Keratinocyte (primary cell): ENCODE results near the gene C1R. TPM values are rescaled to one million over a fixed set of nuclear protein-coding genes. Genes with fewer than 3 reads are reported as not detected.

Experiments used
- DNase-seq: peaks from one replicate; pipeline ENCODE4 v3.0.0-alpha.2; 2011; ENCODE audit warnings: low read depth, missing footprints, low spot score
- FAIRE-seq: peaks from 2 replicates; lab custom pipeline; 2011; peaks lifted over from hg19 to GRCh38; lab: Jason Lieb, UNC
- H2AFZ ChIP-seq: 2 replicates; pipeline ENCODE4 v1.6.0; 2012; ENCODE audit warnings: low read length, control low read depth, inconsistent platforms; ENCODE audit not compliant: control insufficient read depth
- H3K27ac ChIP-seq: 2 replicates; pipeline ENCODE4 v1.5.1; 2011; ENCODE audit warnings: low read length; ENCODE audit not compliant: control insufficient read depth, insufficient read depth
- H3K27me3 ChIP-seq: 3 replicates; pipeline ENCODE4 v1.6.0; 2011; ENCODE audit warnings: low read length; ENCODE audit not compliant: control insufficient read depth, insufficient read depth; ENCODE audit errors: extremely low read depth
- H3K36me3 ChIP-seq, 2 experiments: 2 replicates in 1 of 2; 3 replicates in 1 of 2; pipeline ENCODE4 v1.5.1; 2011; ENCODE audit warnings: low read length in 2 of 2, mild to moderate bottlenecking in 1 of 2; ENCODE audit not compliant: control insufficient read depth in 2 of 2, insufficient read depth in 2 of 2; ENCODE audit errors: extremely low read depth in 1 of 2
- H3K4me1 ChIP-seq: 3 replicates; pipeline ENCODE4 v1.5.1; 2011; ENCODE audit warnings: low read length; ENCODE audit not compliant: control insufficient read depth, insufficient read depth; ENCODE audit errors: extremely low read depth
- H3K4me2 ChIP-seq: 3 replicates; pipeline ENCODE4 v1.6.0; 2011; ENCODE audit warnings: low read depth, low read length; ENCODE audit not compliant: control insufficient read depth, insufficient read depth; ENCODE audit errors: extremely low read depth
- H3K4me3 ChIP-seq, 3 experiments: fragments of 200-600 bp in 1 of 3; sonication (generic) in 1 of 3; 2 replicates in 2 of 3; 3 replicates in 1 of 3; pipeline ENCODE4 v1.5.1; 2011 to 2016; ENCODE audit warnings: low read length in 3 of 3, mild to moderate bottlenecking in 3 of 3, control low read depth in 2 of 3, inconsistent platforms in 1 of 3, low read depth in 1 of 3, mixed read lengths in 1 of 3, mixed run types in 1 of 3, moderate library complexity in 1 of 3; ENCODE audit not compliant: control insufficient read depth in 2 of 3, insufficient read depth in 2 of 3; ENCODE audit errors: extremely low read depth in 1 of 3
- H3K79me2 ChIP-seq: 2 replicates; pipeline ENCODE4 v1.6.0; 2012; ENCODE audit warnings: low read length; ENCODE audit not compliant: control insufficient read depth, insufficient read depth
- H3K9ac ChIP-seq: 3 replicates; pipeline ENCODE4 v1.6.0; 2011; ENCODE audit warnings: low read length; ENCODE audit not compliant: control insufficient read depth, insufficient read depth; ENCODE audit errors: extremely low read depth
- H3K9me1 ChIP-seq: 3 replicates; pipeline ENCODE4 v1.6.0; 2011; ENCODE audit warnings: low read length; ENCODE audit not compliant: control insufficient read depth, insufficient read depth; ENCODE audit errors: extremely low read depth
- H3K9me3 ChIP-seq: 2 replicates; pipeline ENCODE4 v1.5.1; 2012; ENCODE audit warnings: low read depth, low read length; ENCODE audit not compliant: control insufficient read depth
- H4K20me1 ChIP-seq: 3 replicates; pipeline ENCODE4 v1.6.0; 2011; ENCODE audit warnings: low read length; ENCODE audit not compliant: control insufficient read depth, insufficient read depth; ENCODE audit errors: extremely low read depth
- CTCF ChIP-seq, 3 experiments: IDR thresholded peaks in 1 of 3; conservative IDR thresholded peaks in 1 of 3; optimal IDR thresholded peaks in 1 of 3; 2 replicates in 2 of 3; 3 replicates in 1 of 3; pipeline versions ENCODE3 to v1.5.1; 2011; ENCODE audit warnings: low read length in 3 of 3, mild to moderate bottlenecking in 3 of 3, moderate library complexity in 2 of 3, control low read depth in 1 of 3, inconsistent platforms in 1 of 3; ENCODE audit not compliant: insufficient read depth in 2 of 3; ENCODE audit errors: extremely low read depth in 1 of 3
- EZH2 ChIP-seq: IDR thresholded peaks from one replicate; pipeline ENCODE4 v1.6.1; 2012; ENCODE audit warnings: inconsistent platforms, mild to moderate bottlenecking, low read length, moderate library complexity
- dilution Hi-C: fragments of 300-500 bp; cut with MboI; formaldehyde crosslinking; loops from one replicate; pipeline ENCODE4 v1.7.0; 2020; ENCODE audit warnings: low sequenced_read_pairs; ENCODE audit not compliant: extremely low pct_ligation_motif_present
- polyA plus RNA-seq, 5 experiments: library from polyadenylated mRNA; depleted of rRNA in 3 of 5; stranded (reverse) in 3 of 5; stranded (forward) in 1 of 5; unstranded in 1 of 5; fragments of >200 nt; gene quantifications; 1 replicate in 1 of 5; 2 replicates in 3 of 5; 3 replicates in 1 of 5; pipeline versions ENCODE4 v1.2.1 to v1.2.3, GENCODE V29; 2011 to 2012; ENCODE audit warnings: missing spikeins in 2 of 5, low read depth in 1 of 5, low replicate concordance in 1 of 5

Gene C1R
- polyA plus RNA-seq, 1 donor (not counting 4 experiments of a cell fraction or from before 2014, with no cell fraction given), result 2.8 TPM

- FAIRE-seq, result no peak
- no peaks in the 10 kb centered on the region for H3K9me3 ChIP-seq
- no peak overlapping the region for H2AFZ ChIP-seq
- no peaks in the 10 kb centered on the region for H4K20me1 ChIP-seq
- H3K9me1 ChIP-seq, result no peaks in the 10 kb centered on the region
- no peaks in the 10 kb centered on the region for H3K27me3 ChIP-seq
- no peak overlapping the region for H3K9ac ChIP-seq
- no peak overlapping the region for H3K4me2 ChIP-seq
- peaks cover 14% of the 10 kb centered on the region for H3K4me1 ChIP-seq
- dilution Hi-C loops, result no loop called here
- no peak for DNase-seq
- peaks cover 12 to 28% of the 10 kb centered on the region in 2 experiments for H3K36me3 ChIP-seq
- no peak overlapping the region for H3K27ac ChIP-seq
- no peak for TF ChIP-seq CTCF (optimal IDR thresholded peaks at IDR 0.05 in 1 of 3, IDR thresholded peaks at IDR 0.05 in 1 of 3, conservative IDR thresholded peaks at IDR 0.05 in 1 of 3; ENCODE audit: extremely low read depth in 1 of 3, insufficient read depth in 2 of 3, low read length in 3 of 3)
- no peak for TF ChIP-seq EZH2
- H3K79me2 ChIP-seq, result no peaks in the 10 kb centered on the region
- no peak overlapping the region for H3K4me3 ChIP-seq
Observed at GRCh38 chr12:7134396-7135166, 42.3 kb upstream of the C1R start.

GRCh38 chr12:7131502-7131866, 39.2 kb upstream of the C1R start:
- H3K36me3 ChIP-seq, result peaks cover 7 to 19% of the 10 kb centered on the region in 2 experiments
- no peaks in the 10 kb centered on the region for H3K27me3 ChIP-seq
- peak overlapping the region; percentile 95 for H3K4me2 ChIP-seq
- DNase-seq (no peak), FAIRE-seq (no peak)
- no peak overlapping the region for H3K27ac ChIP-seq
- no peaks in the 10 kb centered on the region for H3K9me3 ChIP-seq
- TF ChIP-seq EZH2, result no peak
- TF ChIP-seq CTCF (optimal IDR thresholded peaks at IDR 0.05 in 1 of 3, IDR thresholded peaks at IDR 0.05 in 1 of 3, conservative IDR thresholded peaks at IDR 0.05 in 1 of 3; ENCODE audit: extremely low read depth in 1 of 3, insufficient read depth in 2 of 3, low read length in 3 of 3), result no peak
- dilution Hi-C loops, result no loop called here
- H3K4me1 ChIP-seq, result peaks cover 18% of the 10 kb centered on the region
- no peaks in the 10 kb centered on the region for H3K9me1 ChIP-seq
- H3K9ac ChIP-seq, result no peak overlapping the region
- H3K79me2 ChIP-seq, result no peaks in the 10 kb centered on the region
- peak overlapping the region in 1 of 3 experiments; percentile 74 for H3K4me3 ChIP-seq
- peaks cover 2% of the 10 kb centered on the region for H4K20me1 ChIP-seq
- no peak overlapping the region for H2AFZ ChIP-seq
